Measurements from ENCODE around the gene PRKG1.

The PRKG1 gene

GRCh38 chr10:51035344-51035743, 38.9 kb upstream of the PRKG1 start:
- TF ChIP-seq CTCF (conservative IDR thresholded peaks at IDR 0.05; ENCODE audit: low read depth) = no peak
- DNase-seq (ENCODE audit: low spot score) = no peak
- ChIA-PET POLR2A (ENCODE audit: low non-redundant PET) (no interaction called here), CTCF (no interaction called here)
- H3K27ac ChIP-seq = no peak overlapping the region

GRCh38 chr10:51045871-51046270, 28.4 kb upstream of the PRKG1 start:
- H3K27ac ChIP-seq = no peak overlapping the region
- TF ChIP-seq CTCF (conservative IDR thresholded peaks at IDR 0.05; ENCODE audit: low read depth) = no peak
- ChIA-PET CTCF (no interaction called here), POLR2A (ENCODE audit: low non-redundant PET) (no interaction called here)
- DNase-seq (ENCODE audit: low spot score) = no peak

- ChIA-PET CTCF (no interaction called here), POLR2A (ENCODE audit: low non-redundant PET) (no interaction called here)
- TF ChIP-seq CTCF (conservative IDR thresholded peaks at IDR 0.05; ENCODE audit: low read depth) = no peak
- H3K27ac ChIP-seq = no peak overlapping the region
- DNase-seq (ENCODE audit: low spot score) = no peak
These were observed 27.6 kb upstream of the PRKG1 start for GRCh38 chr10:51046654-51047053.

- no peak for DNase-seq (ENCODE audit: low spot score)
- TF ChIP-seq CTCF (conservative IDR thresholded peaks at IDR 0.05; ENCODE audit: low read depth) = no peak
- ChIA-PET CTCF (no interaction called here), POLR2A (ENCODE audit: low non-redundant PET) (no interaction called here)
- H3K27ac ChIP-seq = no peak overlapping the region
These were observed 26.4 kb upstream of the PRKG1 start for GRCh38 chr10:51047857-51048256.

GRCh38 chr10:51048792-51049191, 25.5 kb upstream of the PRKG1 start:
- H3K27ac ChIP-seq = no peak overlapping the region
- TF ChIP-seq CTCF (conservative IDR thresholded peaks at IDR 0.05; ENCODE audit: low read depth) = no peak
- DNase-seq (ENCODE audit: low spot score) = no peak
- ChIA-PET POLR2A (ENCODE audit: low non-redundant PET) (no interaction called here), CTCF (no interaction called here)

GRCh38 chr10:51052163-51052562, 22.1 kb upstream of the PRKG1 start:
- no peak overlapping the region for H3K27ac ChIP-seq

More at GRCh38 chr10:51052163-51052562, 22.1 kb upstream of the PRKG1 start:
- POLR2A ChIA-PET (ENCODE audit: low non-redundant PET) = no interaction called here
- no peak for DNase-seq (ENCODE audit: low spot score)
- TF ChIP-seq CTCF (conservative IDR thresholded peaks at IDR 0.05; ENCODE audit: low read depth) = no peak
- CTCF ChIA-PET = interaction anchor here (0.6 kb wide), 1 partner anchor 1727 kb away, joined by 3 read pairs; no protein-coding TSS in a partner anchor
